GM23248 (cell line): ENCODE measurements around the gene PRSS2. TPM values are rescaled to one million over a fixed set of nuclear protein-coding genes. Genes with fewer than 3 reads are reported as not detected.

ENCODE experiments used
- DNase-seq: peaks from one replicate; pipeline ENCODE4 v3.0.0-alpha.2; 2015
- H2AFZ ChIP-seq: fragments of 200-600 bp; sonication (generic); 2 replicates; pipeline ENCODE4 v1.6.1; 2016; ENCODE audit warnings: antibody characterized with exemption
- H3F3A ChIP-seq: fragments of 200-600 bp; sonication (generic); 2 replicates; pipeline ENCODE4 v1.6.1; 2016; ENCODE audit warnings: mild to moderate bottlenecking, antibody characterized with exemption, mixed run types; ENCODE audit not compliant: insufficient read depth
- H3K27ac ChIP-seq: fragments of 200-600 bp; sonication (generic); 2 replicates; pipeline ENCODE4 v1.5.1; 2016; ENCODE audit warnings: mild to moderate bottlenecking
- H3K27me3 ChIP-seq: fragments of 200-600 bp; sonication (generic); replicated peaks from 2 replicates; pipeline ENCODE4 v1.6.1; 2016; ENCODE audit warnings: mild to moderate bottlenecking; ENCODE audit not compliant: insufficient read depth
- H3K36me3 ChIP-seq: fragments of 200-600 bp; sonication (generic); 2 replicates; pipeline ENCODE4 v1.6.1; 2016; ENCODE audit warnings: low read depth, mild to moderate bottlenecking
- H3K4me1 ChIP-seq: fragments of 200-600 bp; sonication (generic); 2 replicates; pipeline ENCODE4 v1.6.1; 2016; ENCODE audit warnings: mild to moderate bottlenecking; ENCODE audit not compliant: insufficient read depth
- H3K4me2 ChIP-seq: fragments of 200-600 bp; sonication (generic); one replicate; pipeline ENCODE4 v1.6.1; 2016; ENCODE audit warnings: mild to moderate bottlenecking; ENCODE audit not compliant: unreplicated experiment
- H3K4me3 ChIP-seq: fragments of 200-600 bp; sonication (generic); 2 replicates; pipeline ENCODE4 v1.5.1; 2016; ENCODE audit warnings: mild to moderate bottlenecking
- H3K79me2 ChIP-seq: fragments of 200-600 bp; sonication (generic); 2 replicates; pipeline ENCODE4 v1.6.1; 2016; ENCODE audit warnings: mild to moderate bottlenecking; ENCODE audit not compliant: insufficient read depth
- H3K9ac ChIP-seq: fragments of 200-600 bp; sonication (generic); 2 replicates; pipeline ENCODE4 v1.6.1; 2016; ENCODE audit warnings: mild to moderate bottlenecking
- H3K9me2 ChIP-seq: fragments of 200-600 bp; sonication (generic); 2 replicates; pipeline ENCODE4 v1.6.1; 2016; ENCODE audit warnings: mixed run types, mild to moderate bottlenecking, moderate library complexity; ENCODE audit not compliant: insufficient read depth
- H3K9me3 ChIP-seq: fragments of 200-600 bp; sonication (generic); one replicate; pipeline ENCODE4 v1.6.1; 2017; ENCODE audit warnings: low read depth
- H4K20me1 ChIP-seq: fragments of 200-600 bp; sonication (generic); 2 replicates; pipeline ENCODE4 v1.6.0; 2016; ENCODE audit not compliant: insufficient read depth
- EZH2 ChIP-seq: fragments of 200-600 bp; sonication (generic); IDR thresholded peaks from 2 replicates; pipeline ENCODE4 v1.6.1; 2018; ENCODE audit warnings: antibody characterized with exemption, mild to moderate bottlenecking; ENCODE audit not compliant: insufficient read depth, poor library complexity, severe bottlenecking
- EZH2phosphoT487 ChIP-seq: fragments of 200-600 bp; sonication (generic); IDR thresholded peaks from 2 replicates; pipeline ENCODE4 v1.6.1; 2018; ENCODE audit warnings: antibody characterized with exemption, moderate library complexity, mild to moderate bottlenecking, low read depth; ENCODE audit not compliant: insufficient read depth
- WGBS, 2 experiments: methylation state at CpG; one replicate each; pipeline ENCODE4 v1.1.6; 2015 to 2017; ENCODE audit warnings: low lambda C conversion rate in 2 of 2, low coverage in 1 of 2; ENCODE audit errors: missing lambda C conversion rate in 2 of 2; 5-methylcytosine and 5-hydroxymethylcytosine counted together
- in situ Hi-C: fragments of 300-500 bp; cut with MboI; formaldehyde crosslinking; loops from 2 replicates; pipeline ENCODE4 v1.15.0; 2020
- polyA plus RNA-seq: library from polyadenylated mRNA; unstranded; fragments of >200 nt; fragmentation: Nextera tagmentation; extraction: Ambion mirVana; gene quantifications from 2 replicates; pipeline ENCODE4 v1.2.1, GENCODE V29; 2016
- total RNA-seq: library from RNA; depleted of rRNA; stranded (reverse); fragments of >200 nt; shearing (Covaris generic); gene quantifications from 2 replicates; pipeline ENCODE4 v1.2.3, GENCODE V29; 2014

Gene PRSS2
- total and polyA plus RNA-seq, 2 experiments from 2014 or later: not detected

- no peaks in the 10 kb centered on the region for H3K79me2 ChIP-seq
- no peak overlapping the region for H3K4me2 ChIP-seq
- H3K27me3 ChIP-seq: peaks cover 60% of the 10 kb centered on the region
- DNase-seq: no peak
- H3F3A ChIP-seq: no peaks in the 10 kb centered on the region
- peaks cover 4% of the 10 kb centered on the region; the same call in 1 of the 2 replicates for H3K4me1 ChIP-seq
- WGBS, 2 experiments: 53 to 63% methylated on average over 8 of the region's 8 CpGs
- TF ChIP-seq EZH2 (no peak), EZH2phosphoT487 (no peak)
- no peak overlapping the region for H2AFZ ChIP-seq
- in situ Hi-C loops: no loop called here
- H3K36me3 ChIP-seq: no peaks in the 10 kb centered on the region
- H3K9ac ChIP-seq: no peak overlapping the region
- no peaks in the 10 kb centered on the region for H4K20me1 ChIP-seq
- H3K27ac ChIP-seq: no peak overlapping the region
- no peak overlapping the region for H3K4me3 ChIP-seq
- no peaks in the 10 kb centered on the region for H3K9me3 ChIP-seq
- H3K9me2 ChIP-seq: no peaks in the 10 kb centered on the region
Measured at GRCh38 chr7:142801601-142802295, 31.0 kb downstream of the PRSS2 start.

GRCh38 chr7:142802301-142802700 is 31.5 kb downstream of the PRSS2 start:
- Histone ChIP-seq H3K27ac (no peak overlapping the region), H4K20me1 (no peaks in the 10 kb centered on the region), H3K4me3 (no peak overlapping the region), H3K36me3 (no peaks in the 10 kb centered on the region), H3K9me3 (no peaks in the 10 kb centered on the region), H3F3A (0 out of 2 replicates have a peak, but pooled peaks cover under 1% of the 10 kb centered on the region), H3K27me3 (peaks cover 55% of the 10 kb centered on the region), H2AFZ (no peak overlapping the region), H3K4me1 (peaks cover 4% of the 10 kb centered on the region; the same call in 1 of the 2 replicates), H3K9ac (no peak overlapping the region), H3K4me2 (no peak overlapping the region), H3K9me2 (no peaks in the 10 kb centered on the region), H3K79me2 (no peaks in the 10 kb centered on the region)
- in situ Hi-C loops: no loop called here
- WGBS, 2 experiments: 24 to 37% methylated on average over 3 of the region's 3 CpGs
- no peak for DNase-seq
- TF ChIP-seq EZH2phosphoT487 (no peak), EZH2 (no peak)

GRCh38 chr7:142803901-142804300 is 33.1 kb downstream of the PRSS2 start:
- no peak for DNase-seq
- Histone ChIP-seq H3K4me1 (no peaks in the 10 kb centered on the region), H3K27me3 (peaks cover 39% of the 10 kb centered on the region), H3K4me2 (no peak overlapping the region), H3K9me2 (no peaks in the 10 kb centered on the region), H3K4me3 (no peak overlapping the region), H4K20me1 (no peaks in the 10 kb centered on the region), H3K9me3 (no peaks in the 10 kb centered on the region), H3K36me3 (no peaks in the 10 kb centered on the region), H3K9ac (no peak overlapping the region), H3F3A (peaks cover 13% of the 10 kb centered on the region), H2AFZ (no peak overlapping the region), H3K79me2 (no peaks in the 10 kb centered on the region), H3K27ac (no peak overlapping the region)
- TF ChIP-seq EZH2: no peak
- TF ChIP-seq EZH2phosphoT487: no peak
- in situ Hi-C loops: no loop called here
- WGBS, 2 experiments: 58 to 77% methylated on average over 4 of the region's 4 CpGs

GRCh38 chr7:142804728-142805207 is 34.0 kb downstream of the PRSS2 start:
- Histone ChIP-seq H3K79me2 (no peaks in the 10 kb centered on the region), H3K27me3 (peaks cover 30% of the 10 kb centered on the region), H3K9ac (no peak overlapping the region), H3F3A (peaks cover 13% of the 10 kb centered on the region), H3K36me3 (no peaks in the 10 kb centered on the region), H3K4me3 (no peak overlapping the region), H3K9me2 (no peaks in the 10 kb centered on the region), H3K9me3 (no peaks in the 10 kb centered on the region), H3K4me2 (no peak overlapping the region), H3K27ac (no peak overlapping the region), H4K20me1 (no peaks in the 10 kb centered on the region), H2AFZ (no peak overlapping the region), H3K4me1 (no peaks in the 10 kb centered on the region)
- in situ Hi-C loops: no loop called here
- no peak for DNase-seq
- TF ChIP-seq EZH2phosphoT487: no peak
- TF ChIP-seq EZH2: no peak
- 15 to 18% methylated on average over 4 of the region's 4 CpGs for WGBS, 2 experiments
